Lower lobe of right lung (tissue), 2 donors: Measurements from ENCODE around the gene ADCK2. TPM values are rescaled to one million over a fixed set of nuclear protein-coding genes. Genes with fewer than 3 reads are reported as not detected.
A peak's percentile ranks its signal among the peaks of the same experiment; 100 is the strongest.
"Not testable (repeated sequence)": the region's sequence is repeated elsewhere in the genome, so short reads cannot be mapped to it uniquely, and the experiment has no call there.

ENCODE experiments used
- ATAC-seq, 2 donors: fragments of 200-7000 bp; cut with Tn5 transposase; one replicate each; pipeline ENCODE4 v1.9.1; 2020 to 2022; ENCODE audit warnings: mild to moderate bottlenecking in 2 of 2, moderate library complexity in 2 of 2
- DNase-seq: peaks from one replicate; pipeline ENCODE4 v3.0.0-alpha.2; 2020
- H3K27ac ChIP-seq: fragments of 200-600 bp; one replicate; pipeline ENCODE4 v1.8.0; 2022
- H3K27me3 ChIP-seq: fragments of 200-600 bp; one replicate; pipeline ENCODE4 v1.8.0; 2022; ENCODE audit warnings: low read depth
- H3K36me3 ChIP-seq: fragments of 200-600 bp; one replicate; pipeline ENCODE4 v1.8.0; 2022; ENCODE audit warnings: mild to moderate bottlenecking
- H3K4me1 ChIP-seq: fragments of 200-600 bp; one replicate; pipeline ENCODE4 v1.8.0; 2022
- H3K4me3 ChIP-seq: fragments of 200-600 bp; one replicate; pipeline ENCODE4 v1.8.0; 2022; ENCODE audit warnings: mild to moderate bottlenecking
- H3K9me3 ChIP-seq: fragments of 200-600 bp; one replicate; pipeline ENCODE4 v1.8.0; 2022
- CTCF ChIP-seq: fragments of 200-600 bp; IDR thresholded peaks from one replicate; pipeline ENCODE4 v1.8.0; 2022; ENCODE audit warnings: antibody characterized with exemption, mild to moderate bottlenecking
- intact Hi-C: fragments of 100-400 bp; cut with DNase I; formaldehyde crosslinking; loops from one replicate; pipeline ENCODE4 v1.11.0; 2022
- long read RNA-seq: library from polyadenylated mRNA; unstranded; transcript quantifications from one replicate; pipeline ENCODE4 v2.0.0, GENCODE V29; 2021
- total RNA-seq: library from RNA; stranded (reverse); fragmentation: NEBNext Ultra II Directional; extraction: Animal tissue kit (Norgen Biotek cat#: 25700); gene quantifications from one replicate; pipeline ENCODE4 v1.2.1, GENCODE V29; 2021
- donor health status: DM: no; HTN: yes; CAD: no; lungs with severe emphysema.

ADCK2 gene
- 18.9 TPM for total RNA-seq
- long read RNA-seq, transcript ADCK2-201 (8 exons, 2,377 nt): major isoform, 61 of 70 reads
- long read RNA-seq, partial matches to known transcripts: 1 of 70 reads
- long read RNA-seq, other reads (novel, unspliced or antisense): 8 of 70 reads

GRCh38 chr7:140672382-140673062 lies at the start of gene ADCK2:
Gene ADCK2 (plus strand): TSS chr7:140672945. CDS start chr7:140673331, 386 bp downstream.
- peak within 1 kb of the TSS; percentile 84 for H3K27ac ChIP-seq
- intact Hi-C loops: no loop called here
- ATAC-seq (peak; percentile 80 to 85), DNase-seq (peak; percentile 76)
- H3K36me3 ChIP-seq: no peaks in the 10 kb centered on the region
- no peaks in the 10 kb centered on the region for H3K27me3 ChIP-seq
- no peak for TF ChIP-seq CTCF
- H3K4me1 ChIP-seq: peaks cover 37% of the 10 kb centered on the region
- H3K9me3 ChIP-seq: no peaks in the 10 kb centered on the region
- H3K4me3 ChIP-seq: peak within 1 kb of the TSS; percentile 77

GRCh38 chr7:140623980-140624379 lies 48.8 kb upstream of the ADCK2 start:
- ATAC-seq: no peak
- H3K4me3 ChIP-seq: no peak overlapping the region
- H3K9me3 ChIP-seq: no peaks in the 10 kb centered on the region
- H3K27ac ChIP-seq: no peak overlapping the region
- no peak for DNase-seq
- intact Hi-C loops: no loop called here
- H3K36me3 ChIP-seq: no peaks in the 10 kb centered on the region
- no peaks in the 10 kb centered on the region for H3K27me3 ChIP-seq
- no peak for TF ChIP-seq CTCF
- H3K4me1 ChIP-seq: peaks cover 6% of the 10 kb centered on the region

GRCh38 chr7:140624392-140625191 lies 48.2 kb upstream of the ADCK2 start:
- intact Hi-C loops: no loop called here
- Histone ChIP-seq H3K27ac (no peak overlapping the region), H3K36me3 (no peaks in the 10 kb centered on the region), H3K9me3 (no peaks in the 10 kb centered on the region), H3K27me3 (no peaks in the 10 kb centered on the region), H3K4me1 (peaks cover 6% of the 10 kb centered on the region), H3K4me3 (no peak overlapping the region)
- no peak for DNase-seq
- no peak for ATAC-seq
- TF ChIP-seq CTCF: no peak

- H3K36me3 ChIP-seq, H3K27ac ChIP-seq, ATAC-seq, H3K9me3 ChIP-seq, DNase-seq, intact Hi-C loops, H3K4me1 ChIP-seq, H3K4me3 ChIP-seq, H3K27me3 ChIP-seq: not testable (repeated sequence)
Observed at GRCh38 chr7:140625192-140625558, 47.6 kb upstream of the ADCK2 start.

GRCh38 chr7:140625908-140626868 lies 46.6 kb upstream of the ADCK2 start:
- intact Hi-C loops: no loop called here
- Histone ChIP-seq H3K27me3 (no peaks in the 10 kb centered on the region), H3K9me3 (no peaks in the 10 kb centered on the region), H3K4me1 (peaks cover 14% of the 10 kb centered on the region), H3K4me3 (no peak overlapping the region), H3K27ac (peak overlapping the region; percentile 56), H3K36me3 (no peaks in the 10 kb centered on the region)
- DNase-seq (peak; percentile 64), ATAC-seq (peak; percentile 57 to 66)
- no peak for TF ChIP-seq CTCF
